ENCODE measurements around the gene MTX3.

Gene MTX3

GRCh38 chr5:79959407-79959806 is 31.7 kb downstream of the MTX3 start:
- no peak overlapping the region for H4K8ac ChIP-seq (ENCODE audit: low read depth, low read length)
- H2BK15ac ChIP-seq (replicated peaks; ENCODE audit: low read depth) = no peak overlapping the region
- no peak overlapping the region for H3K4me2 ChIP-seq (ENCODE audit: low read length)
- no peak overlapping the region for H3K18ac ChIP-seq (ENCODE audit: low read length)
- H2BK5ac ChIP-seq (ENCODE audit: low read length) = no peak overlapping the region
- H2AK5ac ChIP-seq (ENCODE audit: low read length) = no peak overlapping the region
- no peak overlapping the region for H3K4me3 ChIP-seq (ENCODE audit: low read length)
- H3K4me1 ChIP-seq (ENCODE audit: control insufficient read depth, low read depth, low read length) = no peaks in the 10 kb centered on the region
- no peak overlapping the region for H3K27ac ChIP-seq (ENCODE audit: low read depth, low read length)
- WGBS (ENCODE audit: extremely low coverage, insufficient coverage, low lambda C conversion rate) = no CpG with 5 or more reads among the region's 8 CpGs
- no peaks in the 10 kb centered on the region for H3K79me1 ChIP-seq (ENCODE audit: low read length)
- H3K23ac ChIP-seq (ENCODE audit: low read length) = no peak overlapping the region
- no peaks in the 10 kb centered on the region for H3K27me3 ChIP-seq (ENCODE audit: insufficient read depth, low read length, poor library complexity)
- H4K5ac ChIP-seq (ENCODE audit: low read length) = no peak overlapping the region
- H3K56ac ChIP-seq (ENCODE audit: low read length) = no peak overlapping the region
- no peaks in the 10 kb centered on the region for H3K36me3 ChIP-seq (ENCODE audit: control insufficient read depth, insufficient read depth, low read length)
- no peaks in the 10 kb centered on the region for H3K79me2 ChIP-seq (ENCODE audit: control insufficient read depth, insufficient read depth, low read length)
- DNase-seq = no peak
- H2BK120ac ChIP-seq (ENCODE audit: low read depth, low read length) = no peak overlapping the region
- no peak overlapping the region for H3K4ac ChIP-seq (ENCODE audit: low read depth, low read length)
- no peak overlapping the region for H3K9ac ChIP-seq (ENCODE audit: low read length)

GRCh38 chr5:79955941-79956670 is 35.0 kb downstream of the MTX3 start:
- no peaks in the 10 kb centered on the region for H3K79me2 ChIP-seq (ENCODE audit: control insufficient read depth, insufficient read depth, low read length)
- no peak overlapping the region for H3K56ac ChIP-seq (ENCODE audit: low read length)
- no peaks in the 10 kb centered on the region for H3K79me1 ChIP-seq (ENCODE audit: low read length)
- no peak overlapping the region for H3K4me3 ChIP-seq (ENCODE audit: low read length)
- WGBS (ENCODE audit: extremely low coverage, insufficient coverage, low lambda C conversion rate) = no CpG with 5 or more reads among the region's 6 CpGs
- no peak overlapping the region for H3K27ac ChIP-seq (ENCODE audit: low read depth, low read length)
- H2BK5ac ChIP-seq (ENCODE audit: low read length) = no peak overlapping the region
- no peak overlapping the region for H2AK5ac ChIP-seq (ENCODE audit: low read length)
- H4K5ac ChIP-seq (ENCODE audit: low read length) = no peak overlapping the region
- no peaks in the 10 kb centered on the region for H3K4me1 ChIP-seq (ENCODE audit: control insufficient read depth, low read depth, low read length)
- peak; percentile 82 for DNase-seq
- no peak overlapping the region for H3K4me2 ChIP-seq (ENCODE audit: low read length)
- H3K23ac ChIP-seq (ENCODE audit: low read length) = no peak overlapping the region
- no peak overlapping the region for H2BK15ac ChIP-seq (replicated peaks; ENCODE audit: low read depth)
- H3K18ac ChIP-seq (ENCODE audit: low read length) = no peak overlapping the region
- H4K8ac ChIP-seq (ENCODE audit: low read depth, low read length) = no peak overlapping the region
- H3K4ac ChIP-seq (ENCODE audit: low read depth, low read length) = no peak overlapping the region
- H3K27me3 ChIP-seq (ENCODE audit: insufficient read depth, low read length, poor library complexity) = no peaks in the 10 kb centered on the region
- H3K36me3 ChIP-seq (ENCODE audit: control insufficient read depth, insufficient read depth, low read length) = no peaks in the 10 kb centered on the region
- no peak overlapping the region for H2BK120ac ChIP-seq (ENCODE audit: low read depth, low read length)
- H3K9ac ChIP-seq (ENCODE audit: low read length) = no peak overlapping the region

- no peak overlapping the region for H3K23ac ChIP-seq (ENCODE audit: low read length)
- WGBS (ENCODE audit: extremely low coverage, insufficient coverage, low lambda C conversion rate) = no CpG with 5 or more reads among the region's 5 CpGs
Observed at GRCh38 chr5:79955356-79955895, 35.6 kb downstream of the MTX3 start.

GRCh38 chr5:79954620-79955019 is 36.4 kb downstream of the MTX3 start:
- Histone ChIP-seq H2BK5ac (ENCODE audit: low read length) (no peak overlapping the region), H2AK5ac (ENCODE audit: low read length) (no peak overlapping the region), H2BK15ac (replicated peaks; ENCODE audit: low read depth) (no peak overlapping the region), H3K56ac (ENCODE audit: low read length) (no peak overlapping the region), H4K8ac (ENCODE audit: low read depth, low read length) (no peak overlapping the region), H3K27me3 (ENCODE audit: insufficient read depth, low read length, poor library complexity) (no peaks in the 10 kb centered on the region), H4K5ac (ENCODE audit: low read length) (no peak overlapping the region), H3K79me1 (ENCODE audit: low read length) (no peaks in the 10 kb centered on the region), H2BK120ac (ENCODE audit: low read depth, low read length) (no peak overlapping the region), H3K36me3 (ENCODE audit: control insufficient read depth, insufficient read depth, low read length) (no peaks in the 10 kb centered on the region), H3K23ac (ENCODE audit: low read length) (no peak overlapping the region), H3K79me2 (ENCODE audit: control insufficient read depth, insufficient read depth, low read length) (no peaks in the 10 kb centered on the region), H3K4me3 (ENCODE audit: low read length) (no peak overlapping the region), H3K27ac (ENCODE audit: low read depth, low read length) (no peak overlapping the region), H3K4me1 (ENCODE audit: control insufficient read depth, low read depth, low read length) (no peaks in the 10 kb centered on the region), H3K9ac (ENCODE audit: low read length) (no peak overlapping the region), H3K18ac (ENCODE audit: low read length) (no peak overlapping the region), H3K4ac (ENCODE audit: low read depth, low read length) (no peak overlapping the region), H3K4me2 (ENCODE audit: low read length) (no peak overlapping the region)
- no CpG with 5 or more reads among the region's 3 CpGs for WGBS (ENCODE audit: extremely low coverage, insufficient coverage, low lambda C conversion rate)
- no peak for DNase-seq

More at GRCh38 chr5:79955356-79955895, 35.6 kb downstream of the MTX3 start:
- H2AK5ac ChIP-seq (ENCODE audit: low read length) = no peak overlapping the region
- no peak overlapping the region for H3K18ac ChIP-seq (ENCODE audit: low read length)
- H3K27ac ChIP-seq (ENCODE audit: low read depth, low read length) = no peak overlapping the region
- no peak overlapping the region for H3K56ac ChIP-seq (ENCODE audit: low read length)
- H4K5ac ChIP-seq (ENCODE audit: low read length) = no peak overlapping the region
- no peak overlapping the region for H3K4ac ChIP-seq (ENCODE audit: low read depth, low read length)
- no peak overlapping the region for H3K9ac ChIP-seq (ENCODE audit: low read length)
- H2BK15ac ChIP-seq (replicated peaks; ENCODE audit: low read depth) = no peak overlapping the region
- no peak overlapping the region for H2BK5ac ChIP-seq (ENCODE audit: low read length)
- DNase-seq = no peak
- no peak overlapping the region for H3K4me2 ChIP-seq (ENCODE audit: low read length)
- no peaks in the 10 kb centered on the region for H3K4me1 ChIP-seq (ENCODE audit: control insufficient read depth, low read depth, low read length)
- no peaks in the 10 kb centered on the region for H3K27me3 ChIP-seq (ENCODE audit: insufficient read depth, low read length, poor library complexity)
- H3K4me3 ChIP-seq (ENCODE audit: low read length) = no peak overlapping the region
- H3K36me3 ChIP-seq (ENCODE audit: control insufficient read depth, insufficient read depth, low read length) = no peaks in the 10 kb centered on the region
- H2BK120ac ChIP-seq (ENCODE audit: low read depth, low read length) = no peak overlapping the region
- no peaks in the 10 kb centered on the region for H3K79me1 ChIP-seq (ENCODE audit: low read length)
- H4K8ac ChIP-seq (ENCODE audit: low read depth, low read length) = no peak overlapping the region
- H3K79me2 ChIP-seq (ENCODE audit: control insufficient read depth, insufficient read depth, low read length) = no peaks in the 10 kb centered on the region

- no peak for DNase-seq
- no peak overlapping the region for H4K5ac ChIP-seq (ENCODE audit: low read length)
- H2BK5ac ChIP-seq (ENCODE audit: low read length) = no peak overlapping the region
- H3K36me3 ChIP-seq (ENCODE audit: control insufficient read depth, insufficient read depth, low read length) = no peaks in the 10 kb centered on the region
- no CpG with 5 or more reads among the region's 3 CpGs for WGBS (ENCODE audit: extremely low coverage, insufficient coverage, low lambda C conversion rate)
- H3K9ac ChIP-seq (ENCODE audit: low read length) = no peak overlapping the region
- H3K18ac ChIP-seq (ENCODE audit: low read length) = no peak overlapping the region
- H2BK15ac ChIP-seq (replicated peaks; ENCODE audit: low read depth) = no peak overlapping the region
- H3K4me3 ChIP-seq (ENCODE audit: low read length) = no peak overlapping the region
- no peaks in the 10 kb centered on the region for H3K4me1 ChIP-seq (ENCODE audit: control insufficient read depth, low read depth, low read length)
- H3K56ac ChIP-seq (ENCODE audit: low read length) = no peak overlapping the region
- no peak overlapping the region for H3K23ac ChIP-seq (ENCODE audit: low read length)
- no peak overlapping the region for H2BK120ac ChIP-seq (ENCODE audit: low read depth, low read length)
- H3K79me2 ChIP-seq (ENCODE audit: control insufficient read depth, insufficient read depth, low read length) = no peaks in the 10 kb centered on the region
- H4K8ac ChIP-seq (ENCODE audit: low read depth, low read length) = no peak overlapping the region
- H3K27ac ChIP-seq (ENCODE audit: low read depth, low read length) = no peak overlapping the region
- no peaks in the 10 kb centered on the region for H3K27me3 ChIP-seq (ENCODE audit: insufficient read depth, low read length, poor library complexity)
- H3K4ac ChIP-seq (ENCODE audit: low read depth, low read length) = no peak overlapping the region
- no peak overlapping the region for H2AK5ac ChIP-seq (ENCODE audit: low read length)
- H3K79me1 ChIP-seq (ENCODE audit: low read length) = no peaks in the 10 kb centered on the region
- H3K4me2 ChIP-seq (ENCODE audit: low read length) = no peak overlapping the region
Observed at GRCh38 chr5:79947567-79947966, 43.5 kb downstream of the MTX3 start.

GRCh38 chr5:79938468-79938867 is 52.6 kb downstream of the MTX3 start:
- Histone ChIP-seq H3K23ac (ENCODE audit: low read length) (no peak overlapping the region), H3K9ac (ENCODE audit: low read length) (no peak overlapping the region), H3K79me1 (ENCODE audit: low read length) (no peaks in the 10 kb centered on the region), H3K27me3 (ENCODE audit: insufficient read depth, low read length, poor library complexity) (no peaks in the 10 kb centered on the region), H4K8ac (ENCODE audit: low read depth, low read length) (no peak overlapping the region), H3K56ac (ENCODE audit: low read length) (no peak overlapping the region), H3K18ac (ENCODE audit: low read length) (no peak overlapping the region), H2BK5ac (ENCODE audit: low read length) (no peak overlapping the region), H3K4me1 (ENCODE audit: control insufficient read depth, low read depth, low read length) (no peaks in the 10 kb centered on the region), H2BK15ac (replicated peaks; ENCODE audit: low read depth) (no peak overlapping the region), H2BK120ac (ENCODE audit: low read depth, low read length) (no peak overlapping the region), H3K4me3 (ENCODE audit: low read length) (no peak overlapping the region), H3K79me2 (ENCODE audit: control insufficient read depth, insufficient read depth, low read length) (no peaks in the 10 kb centered on the region), H2AK5ac (ENCODE audit: low read length) (no peak overlapping the region), H3K4ac (ENCODE audit: low read depth, low read length) (no peak overlapping the region), H3K27ac (ENCODE audit: low read depth, low read length) (no peak overlapping the region), H4K5ac (ENCODE audit: low read length) (no peak overlapping the region), H3K36me3 (ENCODE audit: control insufficient read depth, insufficient read depth, low read length) (no peaks in the 10 kb centered on the region), H3K4me2 (ENCODE audit: low read length) (no peak overlapping the region)
- no CpG with 5 or more reads among the region's 3 CpGs for WGBS (ENCODE audit: extremely low coverage, insufficient coverage, low lambda C conversion rate)
- DNase-seq = no peak
